Measurements from ENCODE around the gene ICE2.

The ICE2 gene

DNA sequence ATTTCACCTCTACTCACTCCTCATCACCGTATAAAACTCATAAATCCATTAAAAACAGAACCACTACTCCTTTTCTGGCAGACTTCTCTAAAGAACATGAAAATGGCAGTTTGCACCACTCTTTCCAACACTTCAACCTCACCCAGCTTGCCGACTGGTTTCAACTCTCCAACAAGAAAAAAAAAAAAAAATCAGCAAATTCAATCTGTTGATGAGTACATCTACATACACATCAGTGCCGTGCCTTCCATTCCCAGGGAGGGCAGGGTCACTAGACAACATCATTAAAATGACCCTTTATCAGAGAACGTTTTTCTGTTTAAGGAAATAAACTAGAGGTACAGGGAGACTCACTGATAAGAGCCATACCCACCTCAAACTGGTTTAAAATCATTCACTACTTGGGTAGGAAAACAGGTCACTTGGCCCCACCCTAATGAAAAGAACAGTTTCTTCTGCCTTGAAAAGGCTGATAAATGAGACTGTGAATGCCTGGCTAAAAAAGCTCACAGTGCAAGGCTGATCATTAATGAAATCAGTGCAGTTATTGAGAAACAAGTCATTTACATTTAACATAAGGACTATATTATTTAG is 87.1 kb downstream of the ICE2 start:
- in situ Hi-C loops (cut with MboI; ENCODE audit: low sequenced_read_pairs): no loop called here

DNA sequence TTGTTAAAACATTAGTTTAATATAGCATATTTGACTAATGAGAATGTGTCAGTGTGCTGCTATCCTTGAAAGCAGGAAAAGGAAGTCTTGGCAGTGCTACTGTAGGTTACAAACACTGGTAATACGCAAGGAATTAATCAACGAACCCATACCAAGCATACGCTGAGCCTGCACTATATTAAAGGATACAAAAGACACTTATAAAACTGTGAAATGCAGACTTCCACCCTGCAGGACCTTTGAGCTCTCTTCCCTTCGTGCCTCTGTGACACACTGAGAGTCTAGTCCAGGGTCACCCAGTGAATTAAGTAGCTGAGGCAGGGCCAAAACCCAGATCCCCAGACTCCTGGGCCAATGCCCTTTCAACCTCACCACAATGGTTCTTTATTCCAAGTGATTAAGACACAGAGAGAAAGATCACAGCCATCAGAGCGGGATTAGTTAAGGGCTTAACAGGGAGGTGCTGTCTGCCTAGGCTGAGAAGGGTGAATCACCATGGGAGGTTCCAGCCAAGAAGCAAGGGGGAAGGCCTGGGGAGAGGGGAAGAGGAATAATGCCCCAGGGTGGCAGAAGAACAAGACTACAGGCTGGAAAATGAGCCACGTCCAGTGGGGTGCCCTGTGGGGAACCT is 88.0 kb downstream of the ICE2 start:
- in situ Hi-C loops (cut with MboI; ENCODE audit: low sequenced_read_pairs): no loop called here

DNA sequence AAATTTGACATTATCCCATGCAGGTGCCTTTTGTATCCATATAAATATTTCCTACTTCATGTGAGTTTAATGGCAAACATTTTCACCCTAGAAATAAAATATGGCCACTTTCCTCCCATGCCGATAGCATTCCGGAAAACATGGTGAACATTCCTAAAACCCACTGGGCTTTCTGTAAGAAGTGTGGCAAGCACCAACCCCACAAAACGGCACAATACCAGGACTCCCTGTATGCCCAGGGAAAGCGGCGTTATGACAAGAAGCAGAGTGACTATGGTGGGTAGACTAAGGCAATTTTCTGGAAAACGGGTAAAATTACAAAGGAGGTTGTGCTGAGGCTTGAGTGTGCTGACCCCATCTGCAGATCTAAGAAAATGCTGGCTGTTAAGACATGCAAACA is 88.7 kb downstream of the ICE2 start:
- in situ Hi-C loops (cut with MboI; ENCODE audit: low sequenced_read_pairs): no loop called here

DNA sequence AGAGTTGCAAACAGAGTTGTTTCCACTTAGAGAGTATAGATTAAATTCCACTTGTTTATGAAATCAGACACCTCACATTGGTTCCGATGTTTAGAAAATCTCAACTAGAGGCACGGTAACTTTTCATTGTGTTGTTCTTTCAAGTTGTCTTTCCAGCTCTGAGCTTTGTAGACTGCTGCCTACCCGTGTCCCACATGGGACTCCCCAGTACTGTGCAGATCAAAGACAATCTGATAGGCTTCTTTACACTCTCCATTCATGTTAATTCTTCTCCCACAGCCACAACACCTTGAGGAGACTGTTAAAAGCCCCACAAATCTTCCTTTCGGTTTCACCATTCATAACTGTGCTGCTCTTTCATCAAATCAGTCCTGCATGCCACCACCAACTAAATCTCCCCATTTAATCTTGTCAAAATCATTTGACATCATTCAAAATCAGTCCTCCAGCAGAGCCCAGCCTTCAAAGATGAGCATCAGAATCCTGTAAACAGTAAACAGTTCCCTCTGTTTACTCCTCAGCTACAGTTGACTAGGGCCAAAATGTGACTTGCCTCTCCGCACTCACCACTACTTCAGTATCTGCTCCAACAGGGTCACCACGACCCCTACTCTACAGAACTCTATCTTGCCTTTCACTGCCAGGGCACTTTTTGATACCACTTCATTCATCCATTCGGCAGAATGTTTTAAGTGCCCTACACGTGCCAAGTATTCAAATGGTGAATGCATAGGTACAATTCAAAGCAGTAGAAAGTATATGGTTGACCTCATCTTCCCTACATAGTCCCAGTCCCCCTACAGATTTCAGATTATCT is 89.5 kb downstream of the ICE2 start:
- in situ Hi-C loops (cut with MboI; ENCODE audit: low sequenced_read_pairs): no loop called here

DNA sequence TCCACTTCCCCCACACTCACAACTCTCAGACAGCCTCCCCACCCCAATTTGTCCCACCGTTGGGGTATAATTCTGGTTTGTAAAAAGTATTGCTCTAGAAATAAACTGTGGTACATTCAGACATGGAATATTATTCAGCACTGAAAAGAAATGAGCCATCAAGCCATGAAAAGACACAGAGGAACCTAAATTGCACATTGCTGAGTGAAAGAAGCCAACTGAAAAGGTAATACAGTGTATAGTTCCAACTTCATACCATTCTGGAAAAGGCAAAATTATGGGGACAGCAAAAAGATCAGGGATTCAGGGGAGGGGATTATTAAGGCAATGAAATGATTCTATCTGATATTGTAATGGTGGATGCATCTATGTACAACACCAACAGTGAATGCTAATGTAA is 91.6 kb downstream of the ICE2 start:
- in situ Hi-C loops (cut with MboI; ENCODE audit: low sequenced_read_pairs): no loop called here

DNA sequence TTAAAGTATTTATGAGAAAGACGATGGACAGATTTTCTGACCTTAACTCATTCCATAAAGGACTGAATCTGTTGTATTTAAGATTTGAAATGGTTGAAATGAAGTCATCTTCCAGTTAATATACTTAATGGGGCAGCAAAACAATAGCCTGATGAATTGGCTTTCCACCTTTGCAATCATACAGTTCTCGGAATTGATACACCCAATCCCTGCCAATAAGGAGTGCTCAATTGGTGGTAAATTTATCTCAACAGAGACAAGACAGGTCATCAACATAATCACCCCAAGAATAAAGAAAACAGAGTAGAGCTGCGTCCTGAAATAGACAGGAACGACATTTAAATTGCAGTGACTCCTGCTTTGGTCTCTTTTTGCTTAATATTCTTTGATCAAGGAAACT is 92.3 kb downstream of the ICE2 start:
- in situ Hi-C loops (cut with MboI; ENCODE audit: low sequenced_read_pairs): no loop called here

DNA sequence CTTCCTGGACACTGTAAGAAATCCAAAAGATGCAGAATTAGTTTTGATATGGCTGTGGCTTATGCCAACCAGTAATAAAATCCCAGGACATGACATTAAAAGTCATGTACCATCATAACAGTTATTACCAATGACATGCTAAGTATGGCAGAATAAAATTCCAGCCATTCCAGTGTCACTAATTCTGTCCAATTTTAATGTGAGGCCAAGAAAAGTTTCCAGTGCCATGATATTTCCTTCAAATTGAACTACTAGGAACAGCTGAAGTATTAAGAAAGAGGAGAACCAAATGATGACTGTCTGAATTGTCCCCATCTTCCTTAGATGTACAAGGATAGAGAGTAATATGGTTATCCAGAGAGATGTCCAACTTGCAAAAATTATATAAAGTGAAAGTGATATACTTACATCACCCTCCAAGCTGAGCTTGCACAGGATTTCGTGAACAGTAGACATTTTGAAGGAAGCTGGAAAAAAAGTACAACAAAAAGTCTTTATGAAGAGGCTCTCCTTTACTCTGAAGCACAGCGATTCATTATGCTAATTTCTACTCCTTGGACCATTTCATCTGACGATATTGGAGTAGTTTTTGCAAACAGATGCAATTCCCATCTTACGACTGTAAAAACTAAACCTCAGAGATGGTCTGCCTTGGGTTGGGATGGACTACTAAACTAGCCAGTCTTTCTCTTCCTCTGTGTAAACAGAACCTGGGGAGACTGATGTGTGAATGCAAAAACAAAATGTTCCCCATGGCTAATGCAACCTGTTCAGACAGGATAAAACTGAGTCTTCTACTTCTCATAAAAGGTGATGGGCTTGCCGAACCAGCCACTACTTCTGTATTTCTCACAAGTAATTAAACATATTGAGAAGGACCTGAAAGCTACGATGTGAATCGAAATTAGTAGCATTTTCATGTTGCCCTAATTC is 93.1 kb downstream of the ICE2 start:
- in situ Hi-C loops (cut with MboI; ENCODE audit: low sequenced_read_pairs): no loop called here

DNA sequence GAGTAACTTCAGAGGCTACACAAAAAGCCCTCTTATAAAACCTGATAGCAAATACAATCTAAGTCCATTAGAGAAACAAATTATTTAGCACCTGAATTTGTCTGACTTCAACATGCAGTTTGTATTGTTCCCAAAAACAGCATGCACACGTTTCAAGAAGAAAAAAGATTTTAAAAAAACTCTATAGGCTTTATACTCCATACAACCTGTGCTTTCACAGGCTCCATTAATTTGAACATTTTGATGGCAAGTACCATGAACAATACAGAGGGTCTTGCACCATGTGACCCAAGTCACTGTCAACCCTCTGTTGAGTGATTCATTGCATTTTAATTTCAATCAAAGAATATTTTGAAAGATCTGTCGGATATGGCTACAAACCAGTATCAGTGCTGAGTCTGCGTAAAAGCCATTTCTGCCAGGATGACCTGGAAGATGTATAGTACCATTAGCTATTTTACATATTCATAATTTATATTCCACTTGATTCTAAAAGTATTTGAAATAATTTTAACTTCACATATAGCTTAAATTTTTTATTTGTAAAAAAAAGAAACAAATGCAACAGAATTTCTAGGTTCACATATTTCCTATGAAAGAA is 94.3 kb downstream of the ICE2 start:
- in situ Hi-C loops (cut with MboI; ENCODE audit: low sequenced_read_pairs): no loop called here

DNA sequence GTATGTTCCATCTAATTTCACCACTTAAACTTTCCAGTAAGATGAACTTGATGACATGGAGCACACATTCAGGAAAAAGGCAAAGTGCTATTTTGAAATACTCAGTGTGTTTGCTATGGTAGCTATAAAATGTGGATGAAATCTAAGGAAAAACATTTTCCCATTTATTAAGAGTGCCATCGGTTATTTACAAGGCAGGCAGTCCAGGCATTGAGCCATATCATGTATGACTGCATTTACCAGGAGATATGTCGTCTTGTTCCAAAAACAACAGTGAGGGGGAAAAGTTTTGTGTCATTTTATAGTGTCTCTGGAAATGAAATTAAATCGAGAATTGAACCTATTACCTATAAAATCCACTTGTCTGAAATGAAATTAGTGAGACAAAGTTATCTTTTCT is 94.9 kb downstream of the ICE2 start:
- in situ Hi-C loops (cut with MboI; ENCODE audit: low sequenced_read_pairs): no loop called here

DNA sequence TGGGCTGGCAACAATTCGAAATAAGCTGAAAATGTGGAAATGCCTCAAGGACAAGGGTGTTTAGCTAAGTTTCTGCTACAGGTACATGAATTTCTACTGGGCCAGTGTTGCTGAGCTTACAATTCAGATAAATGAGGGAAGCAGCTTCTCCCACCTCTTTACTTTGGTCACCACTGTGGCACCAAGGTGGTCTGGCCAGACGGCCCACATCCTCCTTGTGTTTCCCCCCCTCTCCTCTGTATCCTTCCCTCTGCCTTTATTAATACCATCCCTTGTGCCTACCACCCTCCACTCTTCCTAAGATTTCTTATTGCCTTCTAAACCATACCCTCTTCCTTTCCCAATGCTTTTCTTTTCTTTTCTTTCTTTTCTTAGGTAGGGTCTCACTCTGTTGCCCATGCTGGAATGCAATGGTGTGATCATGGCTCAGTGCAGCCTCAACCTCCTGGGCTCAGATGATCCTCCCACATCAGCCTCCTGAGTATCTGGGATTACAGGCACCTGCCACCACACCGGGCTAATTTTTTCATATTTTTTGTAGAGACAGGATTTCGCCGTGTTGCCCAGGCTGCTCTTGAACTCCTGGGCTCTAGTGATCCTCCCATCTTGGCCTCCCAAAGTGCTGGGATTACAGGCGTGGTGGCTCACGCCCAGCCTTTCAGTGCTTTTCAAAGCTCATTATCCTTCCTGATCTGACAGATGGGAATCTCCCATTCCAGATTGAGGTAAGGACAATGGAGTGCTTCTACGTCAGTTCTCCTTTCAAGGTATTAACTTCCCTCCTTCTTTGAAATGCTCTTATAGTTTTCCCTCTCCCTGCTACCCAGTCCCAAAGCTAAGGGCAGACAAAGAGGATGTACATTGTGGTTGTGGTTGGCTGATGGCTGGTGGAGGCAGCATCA is 95.9 kb downstream of the ICE2 start:
- in situ Hi-C loops (cut with MboI; ENCODE audit: low sequenced_read_pairs): no loop called here

DNA sequence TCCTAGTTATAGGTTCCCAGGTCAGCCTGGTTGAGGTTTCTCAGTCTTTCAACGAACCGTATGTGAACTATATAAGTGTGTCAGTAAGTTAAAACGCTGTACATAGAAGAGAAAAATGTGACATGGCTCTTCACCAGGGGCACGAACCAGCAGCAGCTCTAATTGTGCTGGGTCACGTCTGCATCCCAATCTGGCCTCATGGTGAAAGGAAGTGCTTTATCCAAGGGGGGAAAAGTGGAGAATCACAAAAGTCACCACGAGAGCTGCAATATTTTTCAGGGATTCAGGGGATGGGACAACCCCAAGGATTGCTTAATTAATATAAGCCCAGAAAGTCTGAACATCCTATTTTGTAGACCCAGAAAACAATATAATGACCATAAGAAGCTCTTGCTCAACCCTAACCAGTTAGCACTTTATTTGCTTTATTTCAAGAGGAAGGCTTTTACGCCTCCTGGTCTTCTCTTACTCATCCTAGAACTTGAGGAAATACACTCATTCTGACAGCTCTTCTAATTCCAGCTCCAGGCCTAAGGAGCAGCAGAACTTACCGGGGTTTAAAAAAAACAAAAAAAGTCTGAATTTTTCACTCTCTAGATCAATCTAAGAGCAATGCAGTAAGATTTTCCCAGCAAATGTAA is 97.7 kb downstream of the ICE2 start:
- in situ Hi-C loops (cut with MboI; ENCODE audit: low sequenced_read_pairs): no loop called here

DNA sequence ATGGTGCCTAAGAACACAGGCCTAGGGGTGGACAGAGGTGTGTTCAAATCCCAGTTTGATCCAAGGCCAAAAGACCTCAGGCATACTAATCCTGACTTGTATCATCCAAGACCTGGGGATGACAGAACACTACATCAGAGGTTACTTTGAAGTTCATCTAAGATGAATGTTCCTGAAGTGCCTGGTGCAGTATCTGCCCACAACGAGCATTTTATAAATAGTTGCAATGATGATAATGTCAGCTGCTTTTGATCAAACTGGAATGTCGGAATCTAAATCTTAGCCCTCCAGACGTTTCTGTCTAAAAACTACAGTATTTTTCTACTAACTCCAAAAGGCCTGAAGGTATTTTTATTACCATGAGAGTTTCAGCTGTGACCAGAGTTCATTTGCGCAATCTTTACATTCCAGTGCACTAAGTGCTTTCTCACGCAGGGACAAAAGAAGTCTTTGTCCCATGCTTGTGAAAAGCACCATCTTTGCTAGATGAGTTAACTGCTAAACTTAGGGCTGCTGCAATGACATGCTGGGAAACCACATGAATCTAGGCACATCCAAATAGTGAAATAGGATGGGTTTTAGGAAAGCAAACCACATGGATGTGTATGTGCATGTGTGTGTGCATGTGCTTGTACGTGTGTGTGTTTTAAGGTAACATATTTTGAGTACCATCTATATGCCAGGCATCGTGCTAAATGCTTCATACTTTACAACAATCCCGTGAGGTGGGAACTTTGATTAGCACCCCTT is 99.2 kb downstream of the ICE2 start:
- in situ Hi-C loops (cut with MboI; ENCODE audit: low sequenced_read_pairs): no loop called here

DNA sequence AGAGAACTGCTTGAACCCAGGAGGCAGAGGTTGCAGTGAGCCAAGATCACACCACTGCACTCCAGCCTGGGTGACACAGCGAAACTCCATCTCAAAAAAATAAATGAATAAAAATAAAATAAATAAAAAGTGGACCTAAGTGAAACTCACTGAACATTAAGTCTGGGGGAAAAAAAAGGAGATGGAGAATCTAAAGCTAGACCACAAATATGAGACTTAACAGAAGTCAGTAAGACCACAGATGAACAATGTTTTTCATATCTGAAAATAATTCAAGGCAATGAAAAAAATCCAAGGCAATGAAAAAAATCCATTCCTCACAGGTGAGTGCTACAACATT is 99.8 kb downstream of the ICE2 start:
- in situ Hi-C loops (cut with MboI; ENCODE audit: low sequenced_read_pairs): no loop called here

DNA sequence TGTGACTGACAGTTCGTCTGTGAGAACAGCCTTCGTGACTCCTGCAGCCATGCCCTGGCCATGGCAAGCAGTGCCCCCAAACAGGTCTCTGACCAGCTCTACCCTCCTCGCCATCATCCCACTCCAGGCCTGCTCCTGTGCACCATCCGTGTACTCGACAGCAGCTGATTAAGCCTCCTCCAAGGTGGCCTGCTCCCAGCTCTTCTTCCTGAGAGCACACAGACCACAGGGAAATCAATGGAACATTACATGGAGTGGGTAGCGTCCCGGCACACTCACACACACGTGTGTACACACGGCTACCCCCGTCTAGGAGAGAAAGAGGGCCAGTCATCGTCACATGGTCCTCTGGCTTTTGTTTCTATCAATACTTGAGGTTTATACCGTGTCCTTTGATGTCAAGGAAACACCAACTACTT is 102.3 kb downstream of the ICE2 start:
- in situ Hi-C loops (cut with MboI; ENCODE audit: low sequenced_read_pairs): no loop called here

DNA sequence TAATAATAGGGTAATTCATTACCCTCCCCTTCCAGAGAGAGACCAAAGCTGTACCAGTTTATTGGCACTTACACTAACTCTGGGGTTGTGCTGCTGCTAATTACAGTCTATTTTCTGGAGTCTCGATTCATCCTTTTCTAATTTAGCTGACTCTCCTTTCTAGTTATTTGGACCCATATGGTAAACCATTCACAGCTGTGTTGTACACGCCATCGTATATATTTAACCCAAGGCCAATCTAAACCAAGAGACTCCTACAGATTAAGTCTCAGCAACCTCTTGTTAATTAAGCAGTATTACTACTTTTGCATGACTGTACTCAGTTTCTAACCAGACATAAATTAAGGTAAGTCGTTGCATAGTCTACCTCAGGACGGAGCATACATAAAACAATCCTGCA is 103.6 kb downstream of the ICE2 start:
- in situ Hi-C loops (cut with MboI; ENCODE audit: low sequenced_read_pairs): no loop called here

DNA sequence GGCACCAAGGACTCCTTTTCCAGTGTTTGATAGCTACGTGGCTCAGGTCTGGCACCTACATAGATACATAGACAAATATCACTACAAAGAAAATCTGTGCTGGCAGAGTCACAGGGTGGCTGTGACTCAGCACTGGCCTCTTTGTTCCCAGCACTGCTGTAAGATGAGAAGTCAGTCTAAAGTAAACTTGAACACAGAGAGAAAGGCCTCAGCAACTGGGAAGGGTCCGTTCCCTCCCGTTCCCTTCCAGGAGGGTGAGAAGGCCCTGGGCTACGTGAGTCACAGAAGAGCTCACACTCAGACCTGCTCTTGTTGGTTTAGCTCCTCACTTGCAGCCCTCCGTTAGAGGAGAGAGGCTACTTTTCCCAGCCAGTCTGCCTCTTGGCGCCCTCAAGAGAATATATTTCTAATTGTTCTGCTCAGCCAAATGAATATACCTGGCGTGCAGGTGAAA is 104.3 kb downstream of the ICE2 start:
- in situ Hi-C loops (cut with MboI; ENCODE audit: low sequenced_read_pairs): no loop called here

DNA sequence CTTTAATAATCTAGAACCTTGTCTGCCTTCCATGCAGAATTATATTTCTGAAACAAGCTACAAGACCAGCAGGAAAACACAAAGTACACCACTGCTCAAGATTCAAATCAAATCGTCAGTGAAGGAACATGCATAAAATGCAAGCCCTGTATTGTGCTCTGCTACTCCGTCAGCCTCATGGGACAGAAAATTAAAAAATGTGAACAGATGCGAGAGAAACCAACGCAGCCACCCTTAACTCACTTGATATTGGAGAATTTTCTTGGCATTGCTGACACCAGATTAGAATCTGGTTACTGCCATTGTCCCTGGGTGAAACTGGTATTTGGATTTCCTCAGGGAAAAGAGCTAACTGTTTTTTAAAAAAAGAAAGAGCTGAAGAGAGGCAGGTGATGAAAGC is 104.7 kb downstream of the ICE2 start:
- in situ Hi-C loops (cut with MboI; ENCODE audit: low sequenced_read_pairs): no loop called here

DNA sequence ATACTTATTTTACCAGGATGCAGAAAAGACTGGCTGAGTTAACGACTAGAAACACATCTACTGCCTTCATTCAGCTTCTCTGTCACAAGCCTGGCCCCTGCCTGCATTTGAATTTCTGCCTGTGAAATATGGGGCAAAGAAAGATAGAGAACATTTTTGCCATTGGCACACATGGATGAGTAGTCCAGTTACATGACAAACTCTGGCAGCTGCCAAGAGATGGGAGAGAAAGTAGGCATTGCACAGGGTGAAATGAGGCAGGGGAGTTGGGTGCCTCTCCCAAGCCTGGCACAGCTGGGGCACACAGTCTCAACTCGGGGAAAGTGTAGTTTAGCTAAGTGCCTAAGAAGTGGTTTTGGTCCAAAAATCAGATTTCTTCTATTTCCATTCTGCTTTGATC is 105.2 kb downstream of the ICE2 start:
- in situ Hi-C loops (cut with MboI; ENCODE audit: low sequenced_read_pairs): no loop called here

DNA sequence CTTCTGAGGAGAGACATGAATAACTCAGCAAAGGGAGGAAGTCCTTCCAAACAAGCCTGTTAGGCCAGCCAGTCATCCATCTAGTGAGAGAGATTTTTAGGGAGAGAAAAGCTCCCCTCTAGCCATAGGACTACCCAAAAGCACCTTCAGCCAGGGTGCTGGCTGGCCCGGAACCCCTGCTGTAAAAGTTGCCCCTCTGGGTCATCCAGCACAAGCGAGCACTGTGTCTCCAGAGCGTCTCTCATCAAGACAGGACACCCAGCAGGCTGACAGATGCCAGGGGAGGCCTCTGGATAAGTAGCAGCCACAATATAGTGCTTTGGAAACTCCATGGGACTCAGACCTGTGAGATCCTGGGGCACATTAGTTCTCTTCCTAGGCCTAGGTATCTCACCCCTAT is 105.6 kb downstream of the ICE2 start:
- in situ Hi-C loops (cut with MboI; ENCODE audit: low sequenced_read_pairs): no loop called here
